ENCODE measurements around the gene SMAD6. TPM values are rescaled to one million over a fixed set of nuclear protein-coding genes. Genes with fewer than 3 reads are reported as not detected.
A peak's percentile ranks its signal among the peaks of the same experiment; 100 is the strongest.
"Not testable (repeated sequence)": the region's sequence is repeated elsewhere in the genome, so short reads cannot be mapped to it uniquely, and the experiment has no call there.

Gene SMAD6
- total RNA-seq, 1 donor from 2014 or later, result 20.8 TPM

DNA sequence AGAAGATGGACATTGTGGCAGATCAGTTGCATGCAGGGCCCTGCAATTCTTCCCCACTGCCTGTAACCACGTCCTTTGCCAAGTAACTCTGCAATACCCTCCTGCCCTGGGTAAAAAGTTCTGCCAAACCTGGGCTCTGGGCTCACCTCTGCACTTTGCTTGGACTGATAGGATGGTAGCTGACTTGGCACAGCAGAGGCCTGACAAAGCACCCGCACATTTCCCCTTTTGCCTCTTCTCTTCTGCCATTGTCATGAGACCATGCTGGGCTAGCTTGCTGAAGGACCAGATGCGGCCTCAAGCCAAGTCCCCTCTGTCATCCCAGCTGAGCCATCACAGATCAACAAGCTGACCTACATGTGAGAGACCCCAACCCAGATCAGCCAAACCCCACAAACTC lies 122.4 kb downstream of the SMAD6 start:
- no peak for DNase-seq (ENCODE audit: low read depth)

DNA sequence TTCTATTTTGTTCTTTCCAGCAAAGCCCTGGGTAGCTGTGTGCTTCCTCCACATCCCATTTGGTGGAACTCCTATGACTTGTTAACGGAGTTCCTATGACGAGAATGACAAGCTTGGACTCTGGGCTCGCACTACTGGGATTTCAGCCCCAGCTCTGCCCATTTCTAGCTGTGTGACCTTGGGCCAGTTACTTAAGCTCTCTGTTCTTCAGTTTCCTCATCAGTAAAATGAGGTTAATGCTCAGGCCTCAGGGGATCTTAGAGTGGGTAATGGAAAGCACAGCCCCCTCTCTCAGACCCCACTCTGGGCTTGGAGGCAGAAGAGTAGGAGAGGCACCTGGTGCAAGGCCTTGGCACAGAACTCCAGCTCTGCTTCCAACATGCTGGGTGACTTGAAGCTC lies 123.1 kb downstream of the SMAD6 start:
- DNase-seq (ENCODE audit: low read depth), result no peak

DNA sequence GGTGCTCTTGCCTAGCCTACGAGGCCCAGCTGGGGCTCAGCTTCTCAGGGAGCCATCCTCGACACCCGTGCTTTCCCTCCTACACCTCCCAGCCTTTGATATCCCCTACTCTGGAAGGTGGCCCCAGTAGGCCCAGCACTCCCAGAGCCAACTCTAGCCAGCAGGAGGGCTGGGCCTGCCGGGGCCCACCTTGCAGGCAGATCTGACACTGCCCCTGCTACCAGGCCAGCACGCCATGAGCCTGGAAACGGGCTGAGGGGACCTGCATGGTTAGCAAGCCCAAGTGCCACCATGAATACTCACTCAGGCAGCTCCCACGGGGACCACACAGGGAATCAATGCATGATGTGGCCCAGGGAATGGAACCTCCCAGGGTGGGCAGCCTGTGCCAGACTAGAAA lies 123.7 kb downstream of the SMAD6 start:
- DNase-seq (ENCODE audit: low read depth), result no peak

DNA sequence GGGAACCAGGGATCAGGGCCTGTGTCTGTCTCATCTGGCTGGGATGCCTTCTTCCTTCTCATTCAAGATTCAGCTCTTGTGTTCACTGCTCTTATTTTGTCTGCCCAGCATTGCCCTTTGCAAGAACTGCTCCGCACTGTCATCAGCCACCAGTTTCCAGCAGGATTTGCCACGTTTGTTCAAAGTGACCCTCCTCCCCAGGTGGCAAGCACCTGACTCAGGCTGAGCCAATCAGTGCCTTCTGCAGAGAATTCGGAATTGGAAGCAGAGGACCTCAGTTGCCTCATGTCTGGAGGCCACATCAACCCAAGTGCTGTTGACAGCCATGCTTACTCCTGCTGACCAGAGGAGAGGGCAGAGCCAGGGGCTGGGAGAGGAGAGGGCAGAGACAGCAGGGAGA lies 124.5 kb downstream of the SMAD6 start:
- DNase-seq (ENCODE audit: low read depth), result no peak

DNA sequence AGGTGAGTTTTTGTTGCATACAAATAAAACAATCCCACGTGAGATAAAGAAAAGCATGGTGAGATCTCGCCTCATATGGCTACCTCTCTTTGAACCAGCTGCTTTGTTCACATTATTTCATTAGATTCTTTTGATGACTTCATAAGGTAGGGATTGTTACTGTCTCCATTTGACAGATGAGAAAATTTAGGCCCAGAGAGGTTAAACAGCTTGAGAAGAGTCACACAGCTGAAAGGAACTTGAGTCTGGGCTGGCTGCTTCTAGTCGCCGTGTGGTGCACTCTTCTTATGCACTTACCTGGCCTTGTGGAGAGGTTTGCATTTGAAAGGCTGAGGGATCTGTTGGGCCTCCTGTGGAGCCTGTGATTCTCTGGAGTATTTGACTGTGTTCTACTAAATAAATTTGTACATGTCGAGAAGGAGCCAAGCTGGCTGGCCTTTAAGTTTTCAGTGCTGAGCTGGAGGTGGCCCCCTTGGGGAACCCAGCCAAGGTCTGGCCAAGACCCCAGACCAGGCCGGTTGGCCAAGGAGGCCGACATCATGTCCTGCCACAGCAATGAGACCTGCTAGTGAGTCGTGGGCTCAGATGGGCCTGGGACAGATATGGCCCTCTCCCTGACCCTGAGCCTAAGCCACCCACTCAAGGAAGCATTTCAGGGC lies 125.1 kb downstream of the SMAD6 start:
- DNase-seq (ENCODE audit: low read depth), result no peak

DNA sequence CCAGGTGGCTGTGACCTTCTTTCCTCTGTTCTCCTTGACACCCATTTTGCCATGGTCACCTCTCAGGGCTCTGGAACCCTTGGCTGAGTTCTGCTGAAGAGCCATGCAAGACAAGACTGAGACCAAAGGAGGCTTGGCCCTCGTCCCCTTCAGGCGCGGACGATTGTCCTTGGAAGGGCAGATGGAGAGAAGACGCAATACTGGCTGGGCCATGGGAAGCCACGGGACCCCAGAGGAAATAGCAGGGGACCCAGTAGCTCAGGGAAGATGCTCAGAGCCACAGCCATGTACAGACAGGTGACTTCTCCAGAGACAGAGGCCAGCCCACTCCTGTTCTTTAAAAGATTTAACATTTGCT lies 125.6 kb downstream of the SMAD6 start:
- no peak for DNase-seq (ENCODE audit: low read depth)

DNA sequence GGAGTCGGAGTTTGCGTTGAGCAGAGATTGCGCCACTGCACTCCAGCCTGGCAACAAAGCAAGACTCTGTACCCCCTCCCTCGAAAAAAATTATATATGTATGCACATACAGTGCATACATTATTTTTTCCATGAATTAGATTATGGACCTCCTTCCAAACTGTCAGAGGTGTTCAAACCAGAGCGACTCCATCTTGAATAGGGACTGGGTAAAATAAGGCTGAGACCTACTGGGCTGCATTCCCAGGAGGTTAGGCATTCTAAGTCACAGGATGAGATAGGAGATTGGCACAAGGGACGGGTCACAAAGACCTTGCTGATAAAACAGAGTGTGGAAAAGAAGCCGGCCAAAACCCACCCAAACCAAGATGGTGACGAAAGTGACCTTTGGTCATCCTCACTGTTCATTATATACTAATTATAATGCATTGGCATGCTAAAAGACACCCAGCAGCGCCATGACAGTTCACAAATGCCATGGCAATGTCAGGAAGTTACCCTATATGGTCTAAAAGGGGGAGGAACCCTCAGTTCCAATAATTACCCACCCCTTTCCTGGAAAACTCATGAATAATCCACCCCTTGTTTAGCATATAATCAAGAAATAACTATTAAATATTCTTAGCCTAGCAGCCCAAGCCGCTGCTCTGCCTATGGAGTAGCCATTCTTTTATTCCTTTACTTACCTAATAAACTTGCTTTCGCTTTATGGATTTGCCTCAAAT lies 126.9 kb downstream of the SMAD6 start:
- not testable (repeated sequence) for DNase-seq (ENCODE audit: low read depth)

DNA sequence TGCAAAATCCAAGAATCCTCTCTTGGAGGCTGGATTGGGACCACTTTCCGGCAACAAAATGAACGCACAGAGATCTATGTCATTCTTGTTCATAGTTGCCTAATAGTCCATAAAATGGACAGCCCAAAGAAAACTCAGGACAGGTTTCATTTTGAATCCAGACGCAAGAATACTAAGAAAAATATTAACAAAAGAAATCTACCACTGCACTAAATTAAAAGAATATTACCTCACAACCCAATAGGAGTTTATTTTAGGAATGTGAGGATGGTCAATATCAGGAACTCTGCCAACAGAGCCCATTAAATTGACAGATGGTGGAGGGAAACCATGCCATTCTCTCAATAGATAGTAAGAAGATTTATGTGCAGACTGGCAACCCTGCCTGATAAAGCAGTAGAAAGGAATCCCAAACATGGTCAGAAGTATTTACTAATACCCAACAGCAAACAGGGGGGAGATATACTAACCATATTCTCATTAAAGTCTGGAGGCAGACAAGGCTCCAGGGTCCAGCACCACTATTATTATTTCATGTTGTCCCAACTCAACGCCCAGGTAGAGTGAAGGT lies 127.6 kb downstream of the SMAD6 start:
- no peak for DNase-seq (ENCODE audit: low read depth)

DNA sequence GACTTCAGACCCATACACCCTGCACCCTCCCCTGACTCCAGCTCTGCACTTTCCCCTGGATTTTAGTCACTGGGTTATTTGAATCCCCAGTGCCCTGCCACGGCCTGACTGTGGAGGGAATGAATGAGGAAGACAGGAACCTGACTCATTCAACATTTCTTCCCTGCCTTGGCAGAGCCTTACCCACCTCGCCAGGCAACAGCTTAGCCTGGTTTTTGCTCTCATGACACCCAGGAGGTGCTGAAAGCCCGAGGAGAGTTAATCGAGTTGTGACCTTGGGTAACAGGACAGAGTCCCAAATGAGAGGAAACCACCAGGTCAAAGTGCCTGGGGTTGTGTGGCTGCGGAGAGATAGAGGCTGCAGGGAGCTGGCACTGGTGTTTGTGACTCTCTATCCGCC lies 128.3 kb downstream of the SMAD6 start:
- peak; percentile 81 for DNase-seq (ENCODE audit: low read depth)

DNA sequence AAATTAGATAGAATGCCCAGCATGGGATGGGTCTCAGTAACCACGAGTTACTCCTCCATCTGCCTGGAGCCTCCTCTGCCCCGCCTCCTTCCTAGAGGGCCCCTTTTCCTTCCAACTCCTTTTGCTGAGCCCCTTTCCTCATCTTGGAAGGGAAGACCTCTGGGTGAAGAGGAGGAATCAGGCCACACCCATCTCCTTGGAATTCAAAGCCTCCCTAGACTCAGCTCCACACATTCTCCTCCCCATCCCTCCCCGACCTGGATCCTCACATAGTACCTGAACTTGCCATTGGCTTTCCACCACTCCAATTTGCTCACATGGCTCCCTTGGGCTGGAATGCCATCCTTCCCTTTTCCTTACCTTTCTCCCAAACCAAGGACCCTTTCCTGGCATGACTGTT lies 128.8 kb downstream of the SMAD6 start:
- no peak for DNase-seq (ENCODE audit: low read depth)

DNA sequence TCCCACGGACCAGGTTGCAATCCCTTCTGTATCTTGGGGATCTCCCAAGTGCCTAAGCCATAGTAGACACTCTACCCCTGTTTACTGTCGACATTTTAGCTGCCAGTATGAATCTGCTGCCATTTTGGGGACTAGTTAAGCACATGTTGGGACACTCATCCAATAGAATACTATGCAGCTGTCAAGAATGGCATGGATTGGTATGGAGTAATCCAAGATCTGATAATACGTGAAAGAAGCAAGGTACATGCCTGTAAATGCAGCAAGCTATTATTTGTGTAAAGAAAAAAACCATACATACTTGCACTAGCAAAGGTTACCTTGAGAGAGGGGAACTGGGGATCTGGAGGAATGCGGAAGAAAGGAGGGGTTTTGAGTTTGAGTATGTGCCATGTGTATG lies 129.3 kb downstream of the SMAD6 start:
- DNase-seq (ENCODE audit: low read depth), result no peak

DNA sequence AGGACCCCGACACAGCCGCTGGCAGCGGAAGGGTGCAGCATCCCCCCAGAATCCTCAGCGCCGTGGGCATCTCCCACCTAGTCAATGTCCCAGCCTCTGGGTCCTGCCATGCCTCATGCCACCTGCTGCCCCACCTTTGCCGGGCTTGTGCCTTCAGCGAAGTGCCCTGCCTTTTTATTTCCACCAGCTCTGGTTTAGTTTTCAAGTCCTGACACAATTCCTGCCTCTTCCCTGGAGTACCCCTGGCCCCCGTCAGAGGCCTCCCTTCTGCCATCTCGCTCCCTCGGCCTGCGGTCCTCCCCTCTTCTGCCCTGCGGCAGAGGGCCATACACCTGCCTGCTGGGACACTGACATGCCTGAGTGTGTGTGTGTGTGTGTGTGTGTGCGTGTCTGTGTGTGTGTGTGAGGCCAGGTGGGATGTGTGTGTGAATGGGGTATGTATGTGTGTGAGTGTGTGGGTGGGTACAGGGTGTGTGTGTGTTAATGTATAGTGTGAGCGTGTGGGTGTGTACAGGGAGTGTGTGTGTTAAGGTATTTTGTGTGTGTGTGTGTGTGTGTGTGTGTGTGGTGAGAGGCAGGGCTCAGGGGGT lies 129.9 kb downstream of the SMAD6 start:
- DNase-seq (ENCODE audit: low read depth), result no peak

Other genes starting within 250 kb of the SMAD6 start
- 27.1 and 42.3 TPM in 2 replicates for gene SNAPC5, start 204.5 kb upstream of the SMAD6 start, total RNA-seq
- gene RPL4, start 197.4 kb upstream of the SMAD6 start, total RNA-seq, result 2,621 and 2,644 TPM in 2 replicates
- gene ZWILCH, start 196.9 kb upstream of the SMAD6 start, total RNA-seq, result 9.7 and 18.9 TPM in 2 replicates
- 0.35 and 0.50 TPM in 2 replicates for gene LCTL, start 136.2 kb upstream of the SMAD6 start, total RNA-seq